Hematopoietic multipotent progenitor cell treated with erythropoietin and hydrocortisone succinate and interleukin-3 and kit ligand, for 17 days (in vitro differentiated cells): Measurements from ENCODE around the gene SPACA4.

Experiments
- DNase-seq: peaks from one replicate; pipeline ENCODE4 v3.0.0-alpha.2; 2015; ENCODE audit warnings: low spot score

The SPACA4 gene

DNA sequence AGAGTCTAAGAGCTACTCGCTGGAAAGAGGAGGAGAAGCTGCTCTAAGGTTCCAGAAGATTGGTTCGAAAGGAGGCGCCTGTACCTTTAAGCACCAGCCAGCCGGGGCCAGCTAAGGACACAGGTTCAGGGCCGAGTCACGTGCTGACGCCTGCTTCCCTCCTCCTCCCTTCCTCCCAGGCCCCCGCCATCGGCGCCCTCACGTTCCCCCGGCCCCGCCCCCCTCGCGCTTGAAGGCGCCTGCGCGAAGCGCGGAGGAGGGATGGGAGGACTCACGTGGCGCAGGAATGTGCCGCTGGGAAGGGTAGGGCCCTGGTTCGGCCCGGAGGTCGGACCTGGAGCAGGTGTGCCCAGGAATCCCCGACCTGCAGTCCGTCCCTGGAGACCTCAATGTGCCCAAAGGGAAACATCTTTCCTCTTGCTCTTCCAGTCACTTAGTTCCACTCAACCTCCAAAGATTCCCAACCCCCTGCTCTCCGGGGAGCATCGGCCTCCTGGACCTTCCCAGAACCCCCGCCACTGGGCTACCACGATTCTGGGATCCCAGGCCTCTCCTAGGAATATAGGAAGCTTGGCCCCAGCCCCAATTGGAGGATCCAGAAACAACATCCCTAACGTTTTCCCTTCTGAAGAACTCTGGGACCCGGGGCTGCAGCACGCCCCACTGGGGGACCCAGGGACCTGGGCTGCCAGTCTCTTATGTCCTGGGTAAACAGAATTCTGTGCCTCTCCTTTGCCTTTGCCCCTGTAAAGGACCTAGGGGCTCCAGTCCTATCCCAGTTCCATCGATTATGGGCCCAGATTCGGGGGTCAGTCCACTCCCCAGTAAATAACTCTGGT is 28.1 kb downstream of the SPACA4 start:
- peak; percentile 97 for DNase-seq

DNA sequence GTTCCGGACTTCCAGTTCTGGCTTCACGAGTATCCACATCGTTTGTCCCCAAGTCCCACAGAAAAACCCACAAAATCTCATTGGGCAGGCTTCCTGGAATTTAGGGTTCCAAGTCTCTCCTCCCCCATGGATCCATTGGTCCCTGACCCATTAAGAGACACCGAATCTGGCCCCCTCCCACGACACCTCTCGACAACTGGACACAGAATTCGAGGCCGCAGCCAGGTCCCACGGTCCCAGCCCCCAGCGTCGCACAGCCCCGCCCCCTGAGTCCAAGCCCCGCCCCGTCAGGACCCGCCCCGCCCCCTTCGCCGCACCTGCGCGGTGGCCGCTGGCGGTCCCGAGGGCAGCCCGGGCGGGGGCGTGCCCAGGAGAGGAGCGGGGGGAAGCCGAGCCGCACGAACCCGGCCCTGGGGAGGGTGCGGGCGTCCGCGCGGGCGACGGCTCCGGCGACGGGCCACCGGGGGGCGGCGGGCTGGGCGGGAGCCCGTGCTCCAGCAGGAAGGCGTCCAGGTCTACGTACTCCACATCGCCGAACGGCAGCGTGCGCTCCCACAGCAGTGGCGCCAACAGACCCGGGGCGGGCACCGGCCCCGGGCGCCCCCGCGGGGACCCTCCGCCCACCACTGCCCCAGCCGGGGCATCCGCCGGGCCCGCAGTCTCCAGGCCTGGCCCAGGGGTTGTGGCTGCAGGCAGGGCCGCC is 28.9 kb downstream of the SPACA4 start:
- peak; percentile 83 for DNase-seq

DNA sequence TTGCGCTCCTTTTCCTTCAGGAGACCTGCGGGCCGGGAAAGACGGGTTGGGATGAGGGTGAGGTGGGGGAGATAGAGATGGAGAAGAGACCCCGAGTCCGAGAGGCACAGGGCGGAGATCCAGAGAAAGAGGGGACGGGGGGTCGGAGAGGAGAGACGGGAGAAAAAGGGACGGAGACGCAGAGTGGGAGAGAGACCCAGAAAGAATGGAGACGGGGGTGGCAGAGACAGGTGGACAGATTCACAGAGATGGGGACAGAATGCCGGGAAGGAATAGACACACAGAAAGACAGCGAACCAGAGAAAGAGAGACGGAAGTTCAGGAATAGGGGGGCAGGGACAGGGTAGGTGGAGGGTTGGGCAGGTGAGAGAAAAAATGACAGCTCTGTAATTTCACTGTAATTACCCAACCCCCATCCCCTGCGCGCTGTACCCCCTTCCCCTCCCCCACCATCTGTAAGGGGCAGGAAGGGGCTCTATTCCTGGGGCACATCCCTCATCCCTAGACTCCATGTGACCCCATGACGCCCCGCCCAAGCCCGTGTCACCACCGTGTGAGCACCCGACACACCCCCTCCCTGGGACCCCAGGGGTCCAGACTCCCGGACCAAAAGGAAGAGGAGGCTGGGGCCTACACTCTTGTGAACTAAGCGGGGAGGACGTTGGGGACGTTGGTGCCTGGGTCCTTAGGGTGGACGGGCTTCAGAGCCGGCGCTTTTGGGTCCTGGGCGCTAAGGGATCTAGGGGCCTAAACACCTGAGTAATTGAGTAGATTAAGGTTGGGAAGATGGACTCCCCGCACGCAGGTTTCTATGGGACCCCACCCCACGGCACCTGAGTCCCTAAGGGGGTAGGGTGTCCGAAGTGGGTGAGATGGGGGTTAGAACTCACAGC is 29.7 kb downstream of the SPACA4 start:
- no peak for DNase-seq

DNA sequence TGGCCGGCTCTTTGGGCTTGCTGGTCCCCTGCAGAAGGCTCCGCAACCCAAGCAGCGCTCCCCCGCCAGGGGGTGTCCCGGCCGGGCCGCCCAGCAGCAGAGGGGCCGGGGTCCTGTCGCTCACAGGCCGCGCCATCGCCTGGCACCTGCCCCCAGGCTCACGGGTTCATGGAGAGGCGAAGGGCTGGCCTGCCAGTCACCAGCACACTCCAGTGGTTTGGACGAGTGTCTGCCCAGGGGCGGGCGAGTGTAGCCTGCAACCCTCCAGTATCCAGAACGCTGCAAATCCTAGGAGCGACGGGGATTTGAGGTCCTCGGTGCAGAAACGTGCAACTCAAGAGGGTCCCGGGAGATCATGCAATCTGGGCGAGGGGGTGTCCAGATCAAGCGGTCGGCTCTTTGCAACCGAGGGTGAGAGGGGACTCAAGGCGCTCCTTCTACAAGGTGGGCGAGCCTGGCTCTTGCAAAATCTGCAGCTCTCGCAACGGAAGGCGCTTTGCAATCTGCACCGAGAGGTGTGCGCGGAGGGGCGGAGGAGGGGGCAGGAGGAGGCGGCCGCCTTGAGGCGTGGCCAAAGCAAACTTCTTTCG is 30.4 kb downstream of the SPACA4 start, which contains the start of gene DBP:
TSS of gene DBP (minus strand) at position 521 of the 590 bp plus-strand sequence. CDS start at position 136, 385 bp downstream.
- no peak for DNase-seq

DNA sequence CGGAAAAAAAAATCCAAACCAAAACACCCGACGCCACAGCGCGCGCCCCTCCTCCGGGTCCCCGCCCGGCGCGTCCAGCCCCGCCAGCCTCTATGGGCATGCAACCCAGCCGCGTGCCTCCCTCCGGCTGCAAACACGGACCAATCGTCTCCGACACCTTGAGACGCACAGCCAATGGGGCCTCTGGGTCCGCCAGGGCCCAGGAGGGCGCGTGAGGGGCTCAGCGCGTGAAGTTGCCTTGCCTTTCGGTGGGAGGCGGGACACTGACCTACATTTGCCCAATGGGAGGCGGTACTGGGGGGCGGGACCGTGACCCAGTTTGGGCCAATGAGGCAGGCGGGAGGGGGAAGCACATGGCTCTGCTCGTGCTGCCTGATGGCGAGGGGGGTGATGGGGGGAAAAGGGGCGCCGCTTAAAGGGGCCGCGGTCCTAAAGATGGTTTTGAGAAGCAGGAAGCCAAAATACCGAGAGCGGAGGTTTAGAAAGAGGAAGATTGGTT is 31.0 kb downstream of the SPACA4 start:
- peak; percentile 84 for DNase-seq

DNA sequence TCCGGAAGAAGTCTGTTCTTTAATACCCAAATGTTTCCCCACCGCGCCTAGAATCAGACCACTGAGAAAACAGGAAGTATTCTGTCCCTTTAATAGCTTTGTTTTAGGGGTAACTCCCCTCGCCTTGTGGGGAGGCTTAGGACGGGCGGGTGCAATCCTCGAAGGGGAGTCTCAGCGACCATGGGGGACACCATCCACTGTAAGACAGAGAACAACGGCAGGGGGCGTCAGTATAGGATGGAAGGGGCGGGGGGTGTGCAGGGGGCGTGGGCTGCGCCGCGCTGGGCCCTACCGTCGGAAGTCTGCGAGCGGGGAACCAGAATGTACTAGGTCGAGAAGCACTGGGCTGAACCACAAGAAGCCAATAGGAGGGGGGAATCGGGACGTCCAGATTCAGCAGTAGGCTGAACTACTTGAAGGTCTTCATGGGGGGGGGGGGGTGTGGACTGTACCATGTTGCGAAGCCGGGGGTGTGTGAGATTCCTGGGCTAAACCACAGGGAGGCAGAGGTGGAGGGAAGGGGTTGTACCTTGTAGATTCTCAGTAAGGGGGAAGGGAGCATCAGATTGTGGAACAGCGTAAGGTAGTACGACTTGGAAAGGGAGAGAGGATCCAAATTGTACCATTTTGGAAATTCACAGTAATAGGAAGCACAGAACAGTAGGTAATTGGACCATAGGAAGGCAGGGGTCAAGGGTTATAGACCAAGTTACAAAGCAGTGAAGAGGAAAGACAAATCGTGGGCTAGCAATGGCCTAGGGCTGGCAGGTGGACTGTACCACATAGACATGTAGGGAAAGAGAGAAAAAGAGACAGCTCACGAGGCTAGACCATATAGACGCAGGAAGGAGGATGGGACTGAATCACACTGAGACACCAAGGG is 31.6 kb downstream of the SPACA4 start:
- peak; percentile 64 for DNase-seq

DNA sequence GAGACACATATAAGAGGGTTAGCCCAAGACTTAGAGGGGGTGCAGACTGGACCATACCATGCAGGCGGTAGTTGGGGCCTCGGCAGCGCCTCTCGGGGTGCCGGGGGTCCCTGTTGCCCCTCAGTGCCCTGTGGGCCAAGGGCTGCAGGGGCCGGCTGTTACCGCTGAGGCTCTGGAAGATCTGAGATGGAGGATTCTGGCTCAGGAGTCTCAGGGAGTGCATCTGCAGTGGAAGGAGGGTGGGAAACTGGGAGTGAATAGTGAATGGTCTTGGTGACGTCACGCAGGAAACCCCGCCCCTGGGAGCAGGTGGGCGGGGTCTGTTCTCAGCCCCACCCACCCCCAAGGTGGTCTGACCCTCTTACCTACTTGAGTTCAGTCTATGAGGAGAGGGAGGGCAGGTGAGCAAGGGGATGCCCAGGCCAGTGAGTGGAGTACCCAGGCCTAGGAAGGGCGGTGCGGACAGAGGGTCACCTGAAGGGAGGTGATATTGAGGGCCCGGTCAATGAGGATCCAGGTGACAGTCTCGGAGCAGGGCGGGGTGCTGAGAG is 32.4 kb downstream of the SPACA4 start:
- DNase-seq: peak; percentile 31

DNA sequence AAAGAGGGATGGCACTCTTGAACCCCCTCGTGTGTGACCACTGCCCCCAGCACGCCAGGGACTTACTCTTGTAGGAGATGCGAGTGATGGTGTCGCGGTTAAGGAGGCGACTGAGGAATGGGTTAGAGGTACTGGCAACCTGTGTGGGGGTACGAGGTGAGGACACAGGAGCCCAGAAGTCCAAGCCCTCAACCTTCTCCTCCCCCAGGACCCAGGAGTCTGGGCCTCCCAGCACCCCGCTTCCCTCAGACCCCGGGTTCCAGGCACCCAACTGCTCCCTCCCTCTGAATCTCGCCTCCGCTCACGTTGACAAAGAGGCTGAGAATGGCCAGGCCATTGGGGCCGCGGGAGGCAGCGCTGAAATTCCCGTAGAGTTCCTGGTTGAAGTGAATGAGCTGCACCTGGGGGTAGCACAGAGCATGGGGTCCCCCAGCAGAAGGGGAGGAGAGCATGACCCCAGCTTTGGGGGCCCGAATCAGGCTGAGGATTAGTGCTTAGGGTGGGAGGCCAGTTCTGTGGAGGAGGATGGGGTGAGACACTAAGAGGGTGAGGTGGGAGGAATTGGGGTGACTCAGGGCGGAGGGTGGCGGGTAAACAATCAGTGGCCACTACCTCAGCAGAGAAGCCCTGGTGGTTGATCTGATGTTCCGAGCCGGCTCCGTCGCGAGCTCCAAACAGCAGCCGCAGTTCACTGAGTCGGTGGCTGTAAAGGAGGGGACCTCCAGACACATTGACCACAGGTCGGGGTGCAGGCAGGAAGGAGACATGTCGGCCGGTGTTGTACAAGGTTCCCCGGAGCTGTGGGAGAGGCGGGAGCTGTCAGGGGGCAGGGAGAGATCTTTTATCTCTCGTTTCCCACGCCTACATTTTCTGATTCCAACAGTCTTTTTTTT is 33.2 kb downstream of the SPACA4 start:
- DNase-seq: no peak

DNA sequence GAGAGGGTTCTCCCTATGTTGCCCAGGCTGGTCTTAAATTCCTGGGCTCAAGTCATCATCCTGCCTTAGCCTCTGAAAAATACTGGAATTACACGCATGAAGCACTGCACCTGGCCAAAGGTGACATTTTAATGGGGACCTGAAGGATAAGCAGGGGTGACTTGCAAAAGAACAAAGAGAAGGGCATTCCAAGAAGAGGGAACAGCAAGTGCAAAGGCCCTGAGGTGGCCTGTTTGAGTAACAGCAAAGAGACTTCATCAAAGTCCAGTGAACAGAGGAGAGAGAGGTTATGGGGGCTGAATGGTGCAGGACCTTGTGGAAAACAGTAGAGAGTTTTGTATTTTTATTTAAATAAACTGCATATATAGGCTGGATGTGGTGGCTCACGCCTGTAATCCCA is 35.3 kb downstream of the SPACA4 start:
- DNase-seq: no peak

DNA sequence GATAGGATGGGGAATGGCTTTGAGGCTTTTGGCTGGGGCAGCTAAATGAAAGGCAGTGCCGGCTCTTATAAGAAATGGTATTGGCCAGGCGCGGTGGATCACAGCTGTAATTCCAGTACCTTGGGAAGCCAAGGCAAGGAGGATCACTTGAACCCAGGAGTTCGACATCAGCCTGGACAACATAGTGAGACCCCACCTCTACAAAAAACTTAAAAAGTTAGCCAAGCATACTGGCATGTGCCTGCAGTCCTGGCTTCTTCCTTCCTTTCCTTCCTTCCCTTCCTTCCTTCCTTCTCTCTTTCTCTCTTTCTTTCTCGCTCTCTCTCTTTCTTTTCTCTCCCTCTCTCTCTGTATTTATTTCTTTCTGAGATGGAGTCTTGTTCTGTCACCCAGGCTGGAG is 36.3 kb downstream of the SPACA4 start:
- no peak for DNase-seq

DNA sequence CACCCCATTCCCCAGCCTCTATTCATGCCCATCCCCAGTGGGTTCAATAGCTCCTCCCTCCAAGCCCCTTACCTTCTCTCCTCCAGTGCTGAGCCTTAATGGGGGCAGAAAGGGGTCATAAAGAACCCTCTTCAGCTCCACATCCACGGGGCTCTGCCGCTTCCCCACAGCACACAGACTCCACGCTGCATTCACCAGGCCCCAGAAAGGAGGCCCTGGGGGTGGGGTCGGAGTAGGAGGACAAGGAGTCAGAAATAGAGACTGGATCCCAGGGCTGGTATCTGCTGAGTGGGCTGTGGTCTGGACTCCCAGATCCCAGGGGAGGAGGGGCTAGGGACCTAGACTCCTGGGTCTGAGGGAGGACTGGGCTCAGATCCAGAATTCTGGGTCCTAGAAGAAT is 37.8 kb downstream of the SPACA4 start:
- no peak for DNase-seq

DNA sequence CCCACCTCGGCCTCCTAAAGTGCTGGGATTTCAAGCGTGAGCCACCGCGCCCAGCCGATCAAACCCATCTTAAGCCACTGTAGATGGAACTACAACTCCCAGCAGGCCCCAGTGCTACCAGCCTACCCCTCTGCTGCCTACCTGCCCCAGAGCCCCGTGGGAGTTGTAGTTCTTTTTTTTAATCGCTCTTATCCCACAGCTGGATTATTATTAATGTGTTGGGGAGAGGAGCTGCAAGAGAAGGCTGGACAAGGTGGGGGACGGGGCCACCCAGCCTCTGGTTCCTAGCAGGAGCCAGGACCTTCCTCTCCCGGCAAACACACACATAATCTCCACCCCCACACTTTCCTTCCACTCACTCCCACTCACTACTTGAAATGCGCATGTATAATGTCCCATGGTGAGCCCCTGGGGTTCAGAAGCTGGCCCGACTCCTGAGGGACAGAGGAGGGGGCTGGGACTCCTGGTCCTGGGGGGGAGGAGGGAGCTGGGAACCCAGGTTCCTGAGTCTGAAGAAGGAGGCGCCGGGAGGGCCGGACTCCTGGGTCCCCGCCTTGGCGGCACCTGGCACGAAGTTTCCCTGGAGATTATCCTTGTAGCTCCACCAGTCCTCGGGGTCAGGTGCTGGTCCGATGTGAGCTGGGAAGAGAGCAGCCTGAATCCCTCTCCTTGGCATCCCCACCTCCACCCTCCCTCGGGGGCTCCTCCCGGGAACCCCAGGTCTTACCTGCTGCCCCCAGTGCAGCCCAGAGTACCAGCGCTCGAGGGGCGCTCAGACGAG is 38.5 kb downstream of the SPACA4 start:
- peak; percentile 81 for DNase-seq

DNA sequence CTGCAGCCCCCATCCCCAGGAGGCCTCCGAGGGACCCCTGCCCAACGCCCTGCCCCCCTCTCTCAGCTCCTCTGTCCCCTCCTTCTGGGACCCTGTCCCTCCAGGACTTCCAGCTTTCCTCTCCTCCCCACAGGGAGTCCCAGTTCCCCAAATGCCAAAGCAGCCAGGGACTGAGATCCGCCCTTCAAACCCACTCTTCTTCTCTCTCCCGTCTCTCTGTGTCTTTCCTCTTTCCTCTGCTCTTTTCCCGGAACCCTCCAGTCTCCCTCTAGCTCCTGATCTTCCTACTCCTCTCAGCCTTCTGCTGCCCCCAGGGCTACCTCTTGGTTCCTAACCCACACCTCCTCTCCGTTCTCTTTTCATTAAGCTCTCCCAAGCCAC is 39.1 kb downstream of the SPACA4 start:
- no peak for DNase-seq

DNA sequence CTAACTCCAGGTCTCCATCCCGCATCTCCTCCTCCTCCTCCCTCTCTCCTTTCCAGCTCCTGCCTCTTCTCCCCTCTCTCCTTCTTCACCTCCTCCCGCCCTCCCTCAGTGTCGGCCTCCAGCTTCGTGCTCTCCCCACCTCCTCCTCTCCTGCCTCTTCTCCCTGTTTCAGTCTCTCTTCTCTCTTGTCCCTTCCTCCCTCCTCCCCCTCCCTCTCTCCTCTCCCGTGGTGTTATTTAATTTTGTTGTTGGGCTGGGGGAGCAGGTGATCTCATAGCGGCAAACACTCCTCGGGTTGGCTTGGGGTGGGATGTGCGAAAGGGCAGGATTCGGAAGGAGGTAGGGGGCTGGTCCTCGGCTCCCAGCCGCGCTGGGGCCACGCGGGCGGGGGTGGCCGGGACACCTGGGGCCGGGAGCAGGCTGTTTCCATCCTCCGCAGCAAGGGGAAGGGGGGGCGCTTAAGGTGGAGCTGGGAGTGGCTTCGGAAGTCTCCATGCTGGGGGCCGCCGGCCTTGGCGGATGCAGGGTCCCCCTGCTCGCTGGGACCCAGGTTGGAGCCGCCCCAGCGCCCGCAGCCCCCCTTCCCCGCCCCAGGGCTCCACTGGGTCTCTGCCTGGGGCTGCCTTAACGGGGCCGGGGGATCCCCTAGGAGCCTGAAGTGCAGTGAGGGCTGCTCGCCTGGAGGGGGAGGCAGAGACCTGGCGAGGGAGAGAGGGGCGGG is 39.6 kb downstream of the SPACA4 start, which contains the start of gene CA11:
TSS of gene CA11 (minus strand) at position 187 of the 721 bp plus-strand sequence. CDS start 555 bp downstream, outside the sequence.
- DNase-seq: peak; percentile 64

DNA sequence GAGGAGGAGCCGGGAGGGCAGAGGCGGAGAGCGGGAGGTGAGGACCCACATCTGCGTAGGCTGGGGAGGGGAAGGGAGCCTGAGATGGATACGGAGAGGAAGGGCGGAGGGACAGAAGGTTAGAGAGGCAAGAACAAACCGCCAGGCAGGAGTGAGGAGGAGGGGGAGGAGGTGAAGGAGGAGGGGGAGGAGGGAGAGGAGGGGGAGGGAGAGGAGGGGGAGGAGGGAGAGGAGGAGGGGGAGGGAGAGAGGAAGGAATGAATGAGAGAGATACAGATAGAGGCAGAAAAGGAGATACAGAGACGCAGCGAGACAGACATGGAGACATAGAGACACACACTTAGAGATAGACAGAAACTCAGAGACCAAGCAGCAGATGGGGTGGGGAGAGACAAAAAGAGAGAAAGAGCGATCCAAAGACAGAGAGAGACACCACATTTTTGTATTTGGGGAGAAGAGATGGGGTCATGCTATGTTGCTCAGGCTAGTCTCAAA is 40.2 kb downstream of the SPACA4 start:
- DNase-seq: no peak

DNA sequence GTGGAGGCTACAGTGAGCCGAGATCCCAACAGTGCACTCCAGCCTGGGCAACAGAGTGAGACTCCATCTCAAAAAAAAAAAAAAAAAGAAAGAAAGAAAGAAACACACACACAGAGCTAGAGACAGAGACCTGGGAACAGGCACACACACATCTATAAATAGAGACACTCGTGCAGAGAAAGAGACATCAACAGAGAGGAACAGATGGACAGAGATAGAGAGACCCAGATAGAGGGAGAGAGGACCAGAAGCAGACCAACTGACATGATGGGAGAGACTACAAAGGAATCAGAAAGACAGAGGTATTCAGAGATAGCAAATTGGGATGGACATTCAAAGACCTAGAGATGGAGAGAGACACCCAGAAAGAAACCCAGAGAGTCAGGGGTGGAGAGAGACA is 41.6 kb downstream of the SPACA4 start:
- no peak for DNase-seq

DNA sequence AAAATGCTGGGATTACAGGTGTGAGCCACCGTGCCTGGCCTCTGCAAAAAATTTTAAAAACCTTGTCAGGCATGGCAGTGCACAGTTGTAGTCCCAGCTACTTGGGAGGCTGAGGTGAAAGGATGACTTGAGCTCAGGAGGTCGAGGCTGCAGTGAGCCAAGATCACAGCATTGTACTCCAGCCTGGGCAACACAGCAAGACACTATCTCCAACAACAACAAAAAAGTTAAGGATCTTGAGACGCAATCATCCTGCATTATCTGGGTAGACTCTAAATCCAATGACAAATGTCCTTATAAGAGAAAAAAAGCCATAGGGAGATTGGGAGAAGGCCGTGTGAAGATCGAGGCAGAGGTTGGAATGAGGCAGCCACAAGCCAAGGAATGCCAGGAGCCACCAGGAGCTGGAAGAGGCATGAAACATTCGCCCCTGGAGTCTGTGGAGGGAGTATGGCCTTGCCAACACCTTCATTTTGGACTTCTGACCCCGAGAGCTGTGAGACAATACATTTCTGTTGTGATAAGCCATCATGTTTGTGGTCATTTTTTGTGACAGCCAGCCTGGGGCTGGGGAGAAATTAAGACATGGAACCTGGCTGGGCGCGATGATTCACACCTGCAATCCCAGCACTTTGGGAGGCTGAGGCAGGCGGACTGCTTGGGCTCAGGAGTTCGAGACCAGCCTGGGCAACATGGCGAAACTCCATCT is 44.6 kb downstream of the SPACA4 start:
- DNase-seq: no peak
